SK-N-SH (cell line): ENCODE measurements around the gene KCNC2.

ENCODE experiments used
- EP300 ChIP-seq, 2 experiments: IDR thresholded peaks; 2 replicates each; pipeline versions ENCODE4 v1.4.0 to v1.6.1; 2012; ENCODE audit warnings: borderline replicate concordance in 1 of 2, low read depth in 1 of 2, low read length in 1 of 2
- FOXJ3 ChIP-seq: sonication (generic); formaldehyde crosslinking; IDR thresholded peaks from 2 replicates; pipeline ENCODE4 v1.5.1; 2020; ENCODE audit warnings: mild to moderate bottlenecking, missing genetic modification reagents
- GABPA ChIP-seq: IDR thresholded peaks from 2 replicates; pipeline ENCODE4 v1.4.0; 2012; ENCODE audit warnings: low read depth, mild to moderate bottlenecking
- MXI1 ChIP-seq: IDR thresholded peaks from 2 replicates; pipeline ENCODE4 v1.6.1; 2012; ENCODE audit warnings: mild to moderate bottlenecking, low read depth, low read length, improper control_type of control experiment
- NFIC ChIP-seq: IDR thresholded peaks from 2 replicates; pipeline ENCODE4 v1.4.0; 2012; ENCODE audit warnings: borderline replicate concordance
- RFX5 ChIP-seq: IDR thresholded peaks from 2 replicates; pipeline ENCODE4 v1.6.1; 2012; ENCODE audit warnings: mild to moderate bottlenecking, improper control_type of control experiment, low read length
- TCF12 ChIP-seq: IDR thresholded peaks from 2 replicates; pipeline ENCODE4 v1.4.0; 2012
- TF ChIP-seq, protein P1 (sequence below): fragments of 200-600 bp; sonication (generic); IDR thresholded peaks from 2 replicates; pipeline ENCODE4 v1.6.1; 2017; ENCODE audit warnings: antibody characterized with exemption, mild to moderate bottlenecking, moderate library complexity
- TF ChIP-seq, protein P2 (sequence below): fragments of 150-350 bp; IDR thresholded peaks from 2 replicates; pipeline ENCODE4 v1.6.1; 2017; ENCODE audit warnings: antibody characterized with exemption, low read length, low read depth, borderline replicate concordance
- TF ChIP-seq, protein P3 (sequence below): IDR thresholded peaks from 2 replicates; pipeline ENCODE4 v1.6.1; 2012; ENCODE audit warnings: mild to moderate bottlenecking, low read depth, low read length, moderate library complexity
- TF ChIP-seq, protein P4 (sequence below): IDR thresholded peaks from 2 replicates; pipeline ENCODE4 v1.4.0; 2012; ENCODE audit warnings: low read depth, borderline replicate concordance

DNA sequence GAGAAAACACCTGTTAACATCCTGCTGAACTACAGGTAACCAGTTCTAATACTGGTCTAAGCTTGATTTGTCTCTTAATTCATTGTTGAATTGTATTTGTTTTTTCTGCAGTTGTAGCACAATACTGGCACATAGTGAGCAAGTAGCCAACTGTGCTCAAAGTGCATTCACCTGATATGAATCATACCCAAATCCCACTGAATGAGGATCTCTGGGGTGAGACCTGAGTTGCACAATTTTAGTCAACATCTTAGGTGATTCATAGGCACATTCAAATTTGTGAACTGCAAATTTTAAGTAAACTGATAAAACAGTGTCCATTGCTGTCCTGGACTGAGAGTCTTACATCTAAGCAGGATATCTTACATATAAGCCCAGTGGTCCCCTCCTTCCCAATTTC lies 12.8 kb downstream of the KCNC2 start:
- TF ChIP-seq RFX5: no peak
- TF ChIP-seq TCF12: no peak
- TF ChIP-seq, protein P1, sequence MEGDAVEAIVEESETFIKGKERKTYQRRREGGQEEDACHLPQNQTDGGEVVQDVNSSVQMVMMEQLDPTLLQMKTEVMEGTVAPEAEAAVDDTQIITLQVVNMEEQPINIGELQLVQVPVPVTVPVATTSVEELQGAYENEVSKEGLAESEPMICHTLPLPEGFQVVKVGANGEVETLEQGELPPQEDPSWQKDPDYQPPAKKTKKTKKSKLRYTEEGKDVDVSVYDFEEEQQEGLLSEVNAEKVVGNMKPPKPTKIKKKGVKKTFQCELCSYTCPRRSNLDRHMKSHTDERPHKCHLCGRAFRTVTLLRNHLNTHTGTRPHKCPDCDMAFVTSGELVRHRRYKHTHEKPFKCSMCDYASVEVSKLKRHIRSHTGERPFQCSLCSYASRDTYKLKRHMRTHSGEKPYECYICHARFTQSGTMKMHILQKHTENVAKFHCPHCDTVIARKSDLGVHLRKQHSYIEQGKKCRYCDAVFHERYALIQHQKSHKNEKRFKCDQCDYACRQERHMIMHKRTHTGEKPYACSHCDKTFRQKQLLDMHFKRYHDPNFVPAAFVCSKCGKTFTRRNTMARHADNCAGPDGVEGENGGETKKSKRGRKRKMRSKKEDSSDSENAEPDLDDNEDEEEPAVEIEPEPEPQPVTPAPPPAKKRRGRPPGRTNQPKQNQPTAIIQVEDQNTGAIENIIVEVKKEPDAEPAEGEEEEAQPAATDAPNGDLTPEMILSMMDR: no peak
- TF ChIP-seq, protein P2, sequence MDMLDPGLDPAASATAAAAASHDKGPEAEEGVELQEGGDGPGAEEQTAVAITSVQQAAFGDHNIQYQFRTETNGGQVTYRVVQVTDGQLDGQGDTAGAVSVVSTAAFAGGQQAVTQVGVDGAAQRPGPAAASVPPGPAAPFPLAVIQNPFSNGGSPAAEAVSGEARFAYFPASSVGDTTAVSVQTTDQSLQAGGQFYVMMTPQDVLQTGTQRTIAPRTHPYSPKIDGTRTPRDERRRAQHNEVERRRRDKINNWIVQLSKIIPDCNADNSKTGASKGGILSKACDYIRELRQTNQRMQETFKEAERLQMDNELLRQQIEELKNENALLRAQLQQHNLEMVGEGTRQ: no peak
- TF ChIP-seq NFIC: no peak
- TF ChIP-seq GABPA: no peak
- TF ChIP-seq, protein P3, sequence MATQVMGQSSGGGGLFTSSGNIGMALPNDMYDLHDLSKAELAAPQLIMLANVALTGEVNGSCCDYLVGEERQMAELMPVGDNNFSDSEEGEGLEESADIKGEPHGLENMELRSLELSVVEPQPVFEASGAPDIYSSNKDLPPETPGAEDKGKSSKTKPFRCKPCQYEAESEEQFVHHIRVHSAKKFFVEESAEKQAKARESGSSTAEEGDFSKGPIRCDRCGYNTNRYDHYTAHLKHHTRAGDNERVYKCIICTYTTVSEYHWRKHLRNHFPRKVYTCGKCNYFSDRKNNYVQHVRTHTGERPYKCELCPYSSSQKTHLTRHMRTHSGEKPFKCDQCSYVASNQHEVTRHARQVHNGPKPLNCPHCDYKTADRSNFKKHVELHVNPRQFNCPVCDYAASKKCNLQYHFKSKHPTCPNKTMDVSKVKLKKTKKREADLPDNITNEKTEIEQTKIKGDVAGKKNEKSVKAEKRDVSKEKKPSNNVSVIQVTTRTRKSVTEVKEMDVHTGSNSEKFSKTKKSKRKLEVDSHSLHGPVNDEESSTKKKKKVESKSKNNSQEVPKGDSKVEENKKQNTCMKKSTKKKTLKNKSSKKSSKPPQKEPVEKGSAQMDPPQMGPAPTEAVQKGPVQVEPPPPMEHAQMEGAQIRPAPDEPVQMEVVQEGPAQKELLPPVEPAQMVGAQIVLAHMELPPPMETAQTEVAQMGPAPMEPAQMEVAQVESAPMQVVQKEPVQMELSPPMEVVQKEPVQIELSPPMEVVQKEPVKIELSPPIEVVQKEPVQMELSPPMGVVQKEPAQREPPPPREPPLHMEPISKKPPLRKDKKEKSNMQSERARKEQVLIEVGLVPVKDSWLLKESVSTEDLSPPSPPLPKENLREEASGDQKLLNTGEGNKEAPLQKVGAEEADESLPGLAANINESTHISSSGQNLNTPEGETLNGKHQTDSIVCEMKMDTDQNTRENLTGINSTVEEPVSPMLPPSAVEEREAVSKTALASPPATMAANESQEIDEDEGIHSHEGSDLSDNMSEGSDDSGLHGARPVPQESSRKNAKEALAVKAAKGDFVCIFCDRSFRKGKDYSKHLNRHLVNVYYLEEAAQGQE: no peak
- TF ChIP-seq, protein P4, sequence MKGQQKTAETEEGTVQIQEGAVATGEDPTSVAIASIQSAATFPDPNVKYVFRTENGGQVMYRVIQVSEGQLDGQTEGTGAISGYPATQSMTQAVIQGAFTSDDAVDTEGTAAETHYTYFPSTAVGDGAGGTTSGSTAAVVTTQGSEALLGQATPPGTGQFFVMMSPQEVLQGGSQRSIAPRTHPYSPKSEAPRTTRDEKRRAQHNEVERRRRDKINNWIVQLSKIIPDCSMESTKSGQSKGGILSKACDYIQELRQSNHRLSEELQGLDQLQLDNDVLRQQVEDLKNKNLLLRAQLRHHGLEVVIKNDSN: no peak
- TF ChIP-seq EP300 (IDR thresholded peaks at IDR 0.05; ENCODE audit: borderline replicate concordance in 1 of 2, low read depth in 1 of 2, low read length in 1 of 2): no peak
- no peak for TF ChIP-seq MXI1
- no peak for TF ChIP-seq FOXJ3
